Muscle of leg (tissue), 11 donors: ENCODE results near the gene RUBCN. TPM values are rescaled to one million over a fixed set of nuclear protein-coding genes. Genes with fewer than 3 reads are reported as not detected.
"Not testable (repeated sequence)": the region's sequence is repeated elsewhere in the genome, so short reads cannot be mapped to it uniquely, and the experiment has no call there.

Experiments
- DNase-seq: peaks from one replicate; pipeline ENCODE4 v3.0.0; 2013
- H3K27ac ChIP-seq: one replicate; pipeline ENCODE4 v1.5.1; 2013; ENCODE audit warnings: mild to moderate bottlenecking, low read length, control low read depth
- H3K27me3 ChIP-seq: one replicate; pipeline ENCODE4 v1.6.1; 2013; ENCODE audit warnings: low read length; ENCODE audit not compliant: control insufficient read depth, insufficient read depth
- H3K36me3 ChIP-seq: one replicate; pipeline ENCODE4 v1.6.1; 2013; ENCODE audit warnings: low read length; ENCODE audit not compliant: control insufficient read depth, insufficient read depth
- H3K4me1 ChIP-seq: one replicate; pipeline ENCODE4 v1.6.1; 2013; ENCODE audit warnings: low read length; ENCODE audit not compliant: control insufficient read depth, insufficient read depth
- H3K4me3 ChIP-seq: one replicate; pipeline ENCODE4 v1.5.1; 2013; ENCODE audit warnings: low read length, control low read depth
- H3K9me3 ChIP-seq: replicated peaks from 2 replicates; pipeline ENCODE4 v1.6.1; 2013; ENCODE audit warnings: low read depth, low read length; ENCODE audit not compliant: control insufficient read depth
- WGBS: methylation state at CpG from one replicate; pipeline ENCODE4 v1.1.5; 2013; ENCODE audit warnings: missing lambda C conversion rate; ENCODE audit not compliant: insufficient coverage; 5-methylcytosine and 5-hydroxymethylcytosine counted together
- polyA plus RNA-seq, 8 donors: library from polyadenylated mRNA; unstranded; fragments of 120-200 nt; gene quantifications; one replicate each; pipeline versions ENCODE4 v1.2.1 to v1.2.3, GENCODE V29; 2013; ENCODE audit warnings: inconsistent platforms in 1 of 8, low replicate concordance in 1 of 8; ENCODE audit not compliant: insufficient read length in 8 of 8, insufficient read depth in 1 of 8
- total RNA-seq: library from RNA; stranded (reverse); fragments of 120-200 nt; gene quantifications from one replicate; pipeline ENCODE4 v1.2.4, GENCODE V29; 2013

The RUBCN gene
- total and polyA plus RNA-seq, 9 donors: 6.8 to 12.6 (median 8.4) TPM

- no peak for DNase-seq
- peaks cover 10% of the 10 kb centered on the region for H3K36me3 ChIP-seq
- peaks cover 3% of the 10 kb centered on the region for H3K9me3 ChIP-seq
- no peak overlapping the region for H3K4me3 ChIP-seq
- 87% methylated on average over 7 of the region's 8 CpGs for WGBS
- no peaks in the 10 kb centered on the region for H3K27me3 ChIP-seq
- H3K27ac ChIP-seq: no peak overlapping the region
- no peaks in the 10 kb centered on the region for H3K4me1 ChIP-seq
Measured at GRCh38 chr3:197718891-197719290, 17.8 kb downstream of the RUBCN start.

DNA sequence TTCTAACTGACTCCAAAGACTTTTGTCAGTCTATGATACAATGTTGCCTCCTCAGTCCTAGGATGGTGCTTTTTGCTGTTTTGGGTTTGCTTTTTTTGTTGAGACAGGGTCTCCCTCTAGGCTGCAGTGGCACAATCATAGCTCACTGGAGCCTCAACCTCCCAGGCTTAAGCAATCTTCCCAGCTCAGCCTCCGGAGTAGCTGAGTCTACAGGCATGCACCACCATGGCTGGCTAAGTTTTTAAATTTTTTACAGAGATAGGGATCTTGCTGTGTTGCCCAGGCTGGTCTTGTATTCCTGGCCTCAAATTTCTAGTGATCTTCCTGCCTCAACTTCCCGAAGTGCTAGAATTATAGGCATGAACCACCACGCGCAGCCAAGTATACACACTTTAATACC lies 22.5 kb downstream of the RUBCN start:
- H3K9me3 ChIP-seq: no peaks in the 10 kb centered on the region
- no peak overlapping the region for H3K27ac ChIP-seq
- peaks cover 10% of the 10 kb centered on the region for H3K36me3 ChIP-seq
- no CpG with 5 or more reads among the region's 4 CpGs for WGBS
- peaks cover 13% of the 10 kb centered on the region for H3K4me1 ChIP-seq
- DNase-seq: no peak
- no peaks in the 10 kb centered on the region for H3K27me3 ChIP-seq
- no peak overlapping the region for H3K4me3 ChIP-seq

DNA sequence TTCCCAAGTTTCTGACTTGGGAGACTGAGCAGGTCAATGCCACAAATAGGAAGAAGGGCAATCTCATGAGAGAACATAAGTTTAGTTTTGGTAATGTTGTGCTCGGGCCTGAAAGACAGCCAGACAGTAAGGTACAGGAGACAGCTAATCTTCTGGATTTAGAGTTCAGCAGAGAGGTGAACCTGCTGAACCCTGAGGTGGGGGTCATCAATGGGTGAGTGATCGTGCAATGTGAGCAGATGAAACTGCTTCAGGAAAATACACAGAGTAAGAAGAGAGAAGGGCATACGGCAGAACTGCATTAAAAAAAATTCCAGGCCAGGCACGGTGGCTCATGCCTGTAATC lies 23.3 kb downstream of the RUBCN start:
- H3K4me3 ChIP-seq: no peak overlapping the region

GRCh38 chr3:197711973-197712707 lies 24.6 kb downstream of the RUBCN start:
- Histone ChIP-seq H3K4me3 (peak overlapping the region; percentile 29), H3K27me3 (no peaks in the 10 kb centered on the region), H3K27ac (peak overlapping the region; percentile 91), H3K9me3 (no peaks in the 10 kb centered on the region), H3K4me1 (peaks cover 13% of the 10 kb centered on the region), H3K36me3 (peaks cover 10% of the 10 kb centered on the region)
- 0% methylated on average over 2 of the region's 9 CpGs for WGBS
- peak; percentile 94 for DNase-seq

More for the DNA sequence above, 23.3 kb downstream of the RUBCN start:
- H3K4me1 ChIP-seq: peaks cover 13% of the 10 kb centered on the region
- H3K9me3 ChIP-seq: no peaks in the 10 kb centered on the region
- H3K27me3 ChIP-seq: no peaks in the 10 kb centered on the region
- DNase-seq: no peak
- peak overlapping the region; percentile 62 for H3K27ac ChIP-seq
- peaks cover 10% of the 10 kb centered on the region for H3K36me3 ChIP-seq
- 63% methylated on average over 4 of the region's 4 CpGs for WGBS

- not testable (repeated sequence) for H3K27me3 ChIP-seq, H3K27ac ChIP-seq, H3K4me3 ChIP-seq, H3K36me3 ChIP-seq, DNase-seq, H3K9me3 ChIP-seq
- WGBS: no CpG with 5 or more reads among the region's 5 CpGs
- peaks cover 13% of the 10 kb centered on the region for H3K4me1 ChIP-seq
Measured at GRCh38 chr3:197710965-197711364, 25.7 kb downstream of the RUBCN start.

DNA sequence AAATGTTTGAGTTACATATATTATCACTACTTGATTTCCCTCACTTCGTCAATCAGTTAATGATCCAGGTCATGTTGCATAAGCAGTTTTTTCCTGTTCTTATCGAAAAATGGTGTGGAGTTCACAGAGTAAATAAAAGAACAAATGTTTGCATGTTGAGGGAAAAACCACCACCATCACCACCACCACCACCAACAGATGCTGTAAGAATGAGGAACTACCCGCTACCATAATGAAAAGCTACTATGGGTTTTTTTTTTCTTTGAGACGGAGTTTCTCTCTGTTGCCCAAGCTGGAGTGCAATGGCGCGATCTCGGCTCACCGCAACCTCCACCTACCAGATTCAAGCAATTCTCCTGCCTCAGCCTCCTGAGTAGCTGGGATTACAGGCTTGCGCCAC lies 27.6 kb downstream of the RUBCN start:
- peaks cover 13% of the 10 kb centered on the region for H3K4me1 ChIP-seq
- no peak overlapping the region for H3K4me3 ChIP-seq
- DNase-seq: no peak
- H3K9me3 ChIP-seq: no peaks in the 10 kb centered on the region
- WGBS: no CpG with 5 or more reads among the region's 9 CpGs
- H3K27ac ChIP-seq: no peak overlapping the region
- H3K27me3 ChIP-seq: no peaks in the 10 kb centered on the region
- peaks cover 9% of the 10 kb centered on the region for H3K36me3 ChIP-seq

DNA sequence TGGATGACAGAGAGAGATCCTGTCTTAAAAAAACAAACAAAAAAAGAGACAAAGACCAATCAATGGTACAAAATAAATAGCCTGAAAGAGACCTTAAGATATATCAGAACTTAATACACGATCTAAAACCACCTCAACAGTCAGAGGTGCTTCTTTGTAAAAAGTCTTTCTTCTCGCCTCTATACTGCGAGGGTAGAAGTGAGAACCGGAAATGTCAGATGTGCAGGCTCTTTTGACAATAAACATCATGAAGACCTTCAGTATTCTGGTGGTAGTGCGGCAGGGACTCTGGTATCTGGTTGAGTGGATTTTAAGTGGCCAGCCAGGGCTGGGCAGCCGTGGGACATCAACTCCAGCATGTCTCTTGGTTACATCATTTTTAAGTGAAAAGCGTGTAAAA lies 30.0 kb downstream of the RUBCN start:
- H3K4me3 ChIP-seq: no peak overlapping the region
- no peaks in the 10 kb centered on the region for H3K4me1 ChIP-seq
- 93% methylated on average over 2 of the region's 7 CpGs for WGBS
- no peaks in the 10 kb centered on the region for H3K27me3 ChIP-seq
- H3K36me3 ChIP-seq: peaks cover 20% of the 10 kb centered on the region
- no peak for DNase-seq
- H3K9me3 ChIP-seq: no peaks in the 10 kb centered on the region
- H3K27ac ChIP-seq: no peak overlapping the region

GRCh38 chr3:197701841-197702240 lies 34.9 kb downstream of the RUBCN start:
- Histone ChIP-seq H3K27ac (no peak overlapping the region), H3K27me3 (no peaks in the 10 kb centered on the region), H3K4me3 (no peak overlapping the region), H3K36me3 (peaks cover 47% of the 10 kb centered on the region), H3K9me3 (peaks cover 4% of the 10 kb centered on the region), H3K4me1 (no peaks in the 10 kb centered on the region)
- 94% methylated on average over 3 of the region's 4 CpGs for WGBS
- DNase-seq: no peak

DNA sequence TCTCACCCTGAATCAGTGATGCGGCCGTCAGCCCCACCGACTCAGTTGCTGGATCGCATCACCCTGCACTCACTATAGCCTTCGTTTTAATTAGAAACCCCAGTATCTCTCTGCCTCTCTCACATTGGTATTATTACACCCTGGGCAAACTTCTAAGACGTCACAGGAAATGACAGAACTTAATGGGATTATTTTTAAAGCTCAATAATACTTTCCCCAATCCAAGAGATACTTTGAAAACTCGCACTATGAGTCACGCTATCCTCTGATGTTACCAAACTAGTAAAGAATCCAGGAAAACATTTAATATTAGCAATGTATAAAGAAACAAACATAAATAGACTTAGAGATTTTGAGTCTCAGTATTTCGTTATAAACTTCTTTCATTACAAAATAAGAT lies 36.6 kb downstream of the RUBCN start:
- 71% methylated on average over 3 of the region's 9 CpGs for whole genome bisulfite sequencing
- no peak overlapping the region for H3K4me3 ChIP-seq
- no peak overlapping the region for H3K27ac ChIP-seq
- no peaks in the 10 kb centered on the region for H3K27me3 ChIP-seq
- no peaks in the 10 kb centered on the region for H3K4me1 ChIP-seq
- peaks cover 54% of the 10 kb centered on the region for H3K36me3 ChIP-seq
- no peak for DNase-seq
- peaks cover 4% of the 10 kb centered on the region for H3K9me3 ChIP-seq

DNA sequence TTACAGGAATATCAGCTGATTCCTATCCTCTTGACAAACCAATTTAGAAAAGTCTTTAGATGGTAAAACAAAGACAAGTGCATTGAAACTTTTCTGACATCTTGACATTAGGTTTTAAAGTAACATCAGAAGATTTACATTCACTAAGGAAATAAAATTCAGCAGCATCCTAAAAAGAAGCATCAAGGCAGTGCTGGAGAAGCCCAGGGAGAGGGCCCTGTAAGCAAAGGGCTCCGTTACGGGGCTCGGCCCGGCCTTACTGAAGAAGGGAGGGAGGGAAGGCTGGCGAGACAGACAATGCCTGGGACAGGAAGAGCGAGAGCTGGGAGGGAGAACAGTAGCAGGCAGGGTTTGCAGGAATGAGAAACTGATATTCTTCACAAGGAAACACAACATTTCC lies 39.3 kb downstream of the RUBCN start:
- Histone ChIP-seq H3K27me3 (no peaks in the 10 kb centered on the region), H3K27ac (no peak overlapping the region), H3K4me1 (no peaks in the 10 kb centered on the region), H3K4me3 (no peak overlapping the region), H3K9me3 (peaks cover 4% of the 10 kb centered on the region), H3K36me3 (peaks cover 51% of the 10 kb centered on the region)
- no peak for DNase-seq
- WGBS: 98% methylated on average over 4 of the region's 6 CpGs

DNA sequence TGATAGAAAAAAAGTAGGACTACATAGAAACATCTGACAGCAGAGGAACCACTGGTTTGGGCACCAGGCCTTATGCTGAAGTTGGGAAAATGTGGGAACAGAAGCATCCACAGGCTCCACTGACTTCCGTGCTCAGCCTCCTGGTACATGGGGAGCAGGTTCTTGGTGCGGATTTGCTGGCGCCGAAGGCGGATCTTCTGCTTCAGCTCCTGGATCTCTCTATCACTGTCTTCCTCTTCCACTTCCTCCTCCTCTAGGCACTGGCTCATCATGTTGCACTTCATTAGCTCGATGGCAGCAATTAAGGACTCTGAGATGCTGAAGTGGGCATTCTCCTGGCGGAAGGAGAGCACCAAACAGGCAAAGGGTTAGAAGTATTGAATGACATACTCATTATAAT lies 42.5 kb downstream of the RUBCN start:
- 89% methylated on average over 6 of the region's 7 CpGs for WGBS
- H3K27me3 ChIP-seq: no peaks in the 10 kb centered on the region

More for the DNA sequence above, 42.5 kb downstream of the RUBCN start:
- no peaks in the 10 kb centered on the region for H3K4me1 ChIP-seq
- DNase-seq: no peak
- H3K36me3 ChIP-seq: peaks cover 46% of the 10 kb centered on the region
- H3K9me3 ChIP-seq: peaks cover 4% of the 10 kb centered on the region
- H3K27ac ChIP-seq: no peak overlapping the region
- H3K4me3 ChIP-seq: no peak overlapping the region
